HAP-1 (cell line): ENCODE measurements around the gene GMPS.
"Not testable (repeated sequence)": the region's sequence is repeated elsewhere in the genome, so short reads cannot be mapped to it uniquely, and the experiment has no call there.

Experiments
- DNase-seq, 2 experiments: peaks; one replicate each; pipeline ENCODE4 v3.0.0-alpha.2; 2016 to 2020; ENCODE audit warnings: low spot score in 2 of 2
- H3K27me3 ChIP-seq: fragments of 250-450 bp; sonication (Bioruptor Pico); 2 replicates; pipeline ENCODE4 v1.5.1; 2020; ENCODE audit warnings: low read depth, mild to moderate bottlenecking, moderate library complexity
- H3K36me3 ChIP-seq: fragments of 250-450 bp; sonication (Bioruptor Pico); replicated peaks from 2 replicates; pipeline ENCODE4 v1.5.1; 2020; ENCODE audit warnings: mild to moderate bottlenecking
- H3K4me1 ChIP-seq: fragments of 250-450 bp; sonication (Bioruptor Pico); 2 replicates; pipeline ENCODE4 v1.5.1; 2020; ENCODE audit warnings: mild to moderate bottlenecking
- H3K4me3 ChIP-seq: fragments of 250-450 bp; sonication (Bioruptor Pico); 2 replicates; pipeline ENCODE4 v1.5.1; 2020; ENCODE audit warnings: mild to moderate bottlenecking, moderate library complexity
- H3K9me3 ChIP-seq: fragments of 250-450 bp; sonication (Bioruptor Pico); 2 replicates; pipeline ENCODE4 v1.5.1; 2020; ENCODE audit warnings: mild to moderate bottlenecking, moderate library complexity
- in situ Hi-C: fragments of 300-500 bp; cut with MboI; formaldehyde crosslinking; loops from 3 replicates; pipeline ENCODE4 v1.14.3; 2020; ENCODE audit warnings: low sequenced_read_pairs, inconsistent platforms, mixed read lengths

GMPS gene

GRCh38 chr3:155870133-155870944 is at the start of gene GMPS:
Gene GMPS, plus strand, starts transcription at chr3:155870650. Its CDS starts 221 bp downstream, at chr3:155870871.
- Histone ChIP-seq H3K4me3 (peak within 1 kb of the TSS; percentile 97), H3K4me1 (peaks cover 18% of the 10 kb centered on the region), H3K9me3 (no peaks in the 10 kb centered on the region), H3K36me3 (peaks cover 7% of the 10 kb centered on the region; the same call in 1 of the 2 replicates), H3K27me3 (no peaks in the 10 kb centered on the region)
- in situ Hi-C loops = loop anchor here (25.0 kb wide), 1 partner anchor 508 kb away; no protein-coding TSS in a partner anchor
- peak; percentile 94 to 96 for DNase-seq

- H3K4me3 ChIP-seq, H3K4me1 ChIP-seq, in situ Hi-C loops, DNase-seq, H3K9me3 ChIP-seq, H3K27me3 ChIP-seq: not testable (repeated sequence)
- H3K36me3 ChIP-seq = peaks cover 11% of the 10 kb centered on the region; the same call in 1 of the 2 replicates
These were observed 41.9 kb upstream of the GMPS start for GRCh38 chr3:155828490-155829098.

DNA sequence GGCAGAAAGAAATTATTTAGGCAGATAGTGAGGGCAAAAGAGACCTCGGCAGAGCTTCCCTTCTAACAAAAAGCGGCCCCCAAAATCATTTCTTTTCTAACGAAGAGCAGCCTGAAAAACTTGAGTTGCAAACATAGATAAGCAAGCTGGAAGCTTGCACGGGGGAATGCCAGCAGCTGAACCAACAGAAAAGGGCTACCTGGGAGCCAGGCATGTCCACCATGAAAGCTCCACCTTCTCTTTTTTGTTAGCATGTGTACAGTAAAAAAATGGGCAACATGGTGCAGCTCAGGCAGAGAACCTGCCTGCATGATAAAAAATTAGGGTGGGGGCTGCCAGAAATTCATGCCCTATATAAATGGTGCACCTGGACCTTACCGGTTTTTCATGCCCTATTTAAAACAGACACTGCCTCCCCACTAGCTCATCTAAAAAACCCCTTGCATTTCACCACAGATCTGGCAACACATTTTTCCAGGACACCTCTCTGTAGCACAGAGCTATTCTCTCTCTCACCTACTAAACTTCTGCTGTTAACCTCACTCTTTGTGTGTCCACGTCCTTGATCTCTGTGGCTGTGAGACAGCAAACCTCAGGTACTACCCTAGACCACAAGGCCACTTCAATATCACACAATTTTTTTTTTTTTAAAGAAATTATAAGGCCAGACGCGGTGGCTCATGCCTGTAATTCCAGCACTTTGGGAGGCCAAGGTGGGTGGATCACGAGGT is 34.9 kb upstream of the GMPS start:
- Histone ChIP-seq H3K4me1 (no peaks in the 10 kb centered on the region), H3K4me3 (no peak overlapping the region), H3K36me3 (peaks cover 4% of the 10 kb centered on the region; the same call in 1 of the 2 replicates), H3K27me3 (no peaks in the 10 kb centered on the region), H3K9me3 (no peaks in the 10 kb centered on the region)
- DNase-seq = no peak
- in situ Hi-C loops = no loop called here

- H3K27me3 ChIP-seq = no peaks in the 10 kb centered on the region
- in situ Hi-C loops = no loop called here
- no peaks in the 10 kb centered on the region for H3K36me3 ChIP-seq
- no peaks in the 10 kb centered on the region for H3K9me3 ChIP-seq
- H3K4me3 ChIP-seq = no peak overlapping the region
- H3K4me1 ChIP-seq = no peaks in the 10 kb centered on the region
- no peak for DNase-seq
These were observed 26.9 kb upstream of the GMPS start for GRCh38 chr3:155843569-155843968.

GRCh38 chr3:155846119-155846518 is 24.3 kb upstream of the GMPS start:
- Histone ChIP-seq H3K27me3 (no peaks in the 10 kb centered on the region), H3K36me3 (no peaks in the 10 kb centered on the region), H3K9me3 (no peaks in the 10 kb centered on the region), H3K4me3 (no peak overlapping the region), H3K4me1 (no peaks in the 10 kb centered on the region)
- DNase-seq = no peak
- in situ Hi-C loops = no loop called here

- in situ Hi-C loops = no loop called here
- no peak for DNase-seq
- H3K9me3 ChIP-seq = no peaks in the 10 kb centered on the region
- H3K36me3 ChIP-seq = no peaks in the 10 kb centered on the region; the same call in 1 of the 2 replicates
- H3K4me3 ChIP-seq = no peak overlapping the region
- no peaks in the 10 kb centered on the region for H3K27me3 ChIP-seq
- H3K4me1 ChIP-seq = no peaks in the 10 kb centered on the region; the same call in 1 of the 2 replicates
These were observed 22.5 kb upstream of the GMPS start for GRCh38 chr3:155847993-155848392.

- H3K27me3 ChIP-seq, DNase-seq, H3K36me3 ChIP-seq, H3K4me3 ChIP-seq, H3K4me1 ChIP-seq, in situ Hi-C loops, H3K9me3 ChIP-seq: not testable (repeated sequence)
These were observed 21.0 kb upstream of the GMPS start for GRCh38 chr3:155849404-155849803.

GRCh38 chr3:155852341-155852740 is 18.1 kb upstream of the GMPS start:
- in situ Hi-C loops = loop anchor here (10.0 to 25.0 kb wide), 2 partner anchors 108 to 490 kb away; partner anchors contain the start of gene PLCH1
- Histone ChIP-seq H3K4me1 (peaks cover 6% of the 10 kb centered on the region), H3K27me3 (no peaks in the 10 kb centered on the region), H3K9me3 (no peaks in the 10 kb centered on the region), H3K4me3 (peak overlapping the region; percentile 69), H3K36me3 (no peaks in the 10 kb centered on the region; the same call in 1 of the 2 replicates)
- DNase-seq = no peak

DNA sequence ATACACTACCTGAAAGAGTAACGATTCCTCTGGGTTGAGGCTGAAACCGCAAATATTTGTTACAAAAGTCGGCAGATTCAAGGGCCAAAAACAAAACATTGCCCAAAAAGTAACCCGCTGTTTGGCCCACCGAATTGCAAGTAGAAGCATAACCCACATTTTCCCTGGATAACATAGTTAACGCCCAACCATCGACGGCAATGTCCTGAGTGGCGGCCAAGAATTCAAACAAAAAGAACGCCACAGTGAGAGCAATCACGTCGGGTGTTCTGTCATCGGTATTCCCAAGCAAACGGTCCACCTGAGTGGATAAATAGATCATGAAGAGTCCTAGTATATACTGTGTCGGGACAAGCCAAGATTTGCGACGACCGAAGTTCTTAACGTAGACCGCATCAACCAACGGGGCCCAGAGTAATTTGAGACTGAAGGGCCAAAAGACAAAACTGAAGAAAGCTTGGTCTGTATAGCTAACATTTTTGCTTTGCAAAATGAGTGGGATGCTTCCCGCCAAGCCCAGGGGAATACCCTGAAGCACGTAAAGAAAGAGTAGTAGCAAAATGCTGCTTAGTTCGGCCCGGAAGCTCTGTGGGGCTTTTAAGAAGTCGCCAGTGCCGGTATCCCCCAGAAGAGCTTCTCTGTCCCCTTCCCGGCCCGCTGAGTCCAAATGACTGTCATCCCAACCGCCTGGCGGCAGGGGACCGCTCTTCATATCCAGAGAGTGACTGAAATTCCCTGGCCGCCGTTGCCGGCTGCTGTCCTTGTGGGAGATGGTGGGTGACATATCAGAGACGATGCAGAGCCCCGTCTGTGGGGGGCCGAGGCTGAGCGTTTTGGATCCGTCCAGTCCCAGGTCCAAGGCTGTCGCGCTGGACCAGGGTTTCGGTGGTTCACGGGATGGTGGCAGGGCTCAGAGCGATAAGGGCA is 17.0 kb upstream of the GMPS start:
- no peaks in the 10 kb centered on the region; the same call in 1 of the 2 replicates for H3K36me3 ChIP-seq
- no peaks in the 10 kb centered on the region for H3K9me3 ChIP-seq
- peak overlapping the region; percentile 69 for H3K4me3 ChIP-seq
- peaks cover 6% of the 10 kb centered on the region for H3K4me1 ChIP-seq
- H3K27me3 ChIP-seq = no peaks in the 10 kb centered on the region
- DNase-seq = peak in 1 of 2 experiments; percentile 47
- in situ Hi-C loops = loop anchor here (10.0 to 25.0 kb wide), 2 partner anchors 109 to 491 kb away; partner anchors contain the start of gene PLCH1

- in situ Hi-C loops = loop anchor here (10.0 to 25.0 kb wide), 2 partner anchors 110 to 492 kb away; partner anchors contain the start of gene PLCH1
- DNase-seq = peak; percentile 98 to 99
- Histone ChIP-seq H3K4me3 (peak within 1 kb of the TSS; percentile 69), H3K36me3 (no peaks in the 10 kb centered on the region; the same call in 1 of the 2 replicates), H3K4me1 (peaks cover 6% of the 10 kb centered on the region), H3K9me3 (no peaks in the 10 kb centered on the region), H3K27me3 (no peaks in the 10 kb centered on the region)
These were observed 16.1 kb upstream of the GMPS start, which contains the start of gene SLC33A1 for GRCh38 chr3:155854141-155854940. Gene SLC33A1, minus strand, starts transcription at chr3:155854427. Its CDS starts 430 bp downstream, at chr3:155853997.

DNA sequence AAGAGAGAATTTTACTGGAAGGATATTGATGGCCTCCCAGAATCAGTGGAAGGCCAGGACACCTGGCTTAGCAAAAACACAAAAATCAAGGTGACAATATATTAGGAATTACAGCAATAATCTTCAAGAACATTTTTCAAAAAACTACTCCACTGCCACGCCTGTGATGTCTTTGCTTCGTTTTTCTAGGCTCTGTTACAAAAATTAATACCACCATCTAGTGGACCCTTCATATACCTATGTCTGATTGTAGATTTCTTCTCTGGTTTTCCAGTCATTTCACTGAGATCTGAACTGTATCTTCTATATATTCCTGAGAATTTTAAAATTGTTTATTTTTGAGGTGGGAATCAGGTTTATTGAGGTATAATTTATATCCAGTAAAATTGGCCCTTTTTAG is 10.6 kb upstream of the GMPS start:
- in situ Hi-C loops = loop anchor here (10.0 to 25.0 kb wide), 2 partner anchors 115 to 498 kb away; partner anchors contain the start of gene PLCH1
- no peak for DNase-seq

DNA sequence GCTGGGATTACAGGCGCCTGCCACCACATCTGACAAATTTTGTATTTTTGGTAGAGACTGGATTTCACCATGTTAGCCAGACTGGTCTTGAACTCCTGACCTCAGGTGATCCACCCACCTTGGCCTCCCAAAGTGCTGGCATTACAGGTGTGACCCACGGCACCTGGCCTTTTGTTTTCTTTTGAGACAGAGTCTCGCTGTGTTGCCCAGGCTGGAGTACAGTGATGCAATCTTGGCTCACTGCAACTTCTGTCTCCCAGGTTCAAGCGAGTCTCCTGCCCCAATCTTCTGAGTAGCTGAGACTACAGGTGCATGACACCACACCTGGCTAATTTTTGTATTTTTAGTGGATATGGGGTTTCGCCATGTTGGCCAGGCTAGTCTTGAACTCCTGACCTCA is 10.0 kb upstream of the GMPS start:
- not testable (repeated sequence) for H3K36me3 ChIP-seq, H3K9me3 ChIP-seq, H3K27me3 ChIP-seq, H3K4me3 ChIP-seq, DNase-seq, H3K4me1 ChIP-seq
- in situ Hi-C loops = loop anchor here (25.0 kb wide), 1 partner anchor 498 kb away; no protein-coding TSS in a partner anchor

More for the DNA sequence above, 10.6 kb upstream of the GMPS start:
- Histone ChIP-seq H3K4me3 (no peak overlapping the region), H3K4me1 (peaks cover 5% of the 10 kb centered on the region), H3K27me3 (no peaks in the 10 kb centered on the region), H3K36me3 (no peaks in the 10 kb centered on the region), H3K9me3 (no peaks in the 10 kb centered on the region)
